Astrocyte of the spinal cord (primary cell): ENCODE measurements around the gene FAM83C.
A peak's percentile ranks its signal among the peaks of the same experiment; 100 is the strongest.
"Not testable (repeated sequence)": the region's sequence is repeated elsewhere in the genome, so short reads cannot be mapped to it uniquely, and the experiment has no call there.

Source experiments
- DNase-seq: peaks from one replicate; pipeline ENCODE4 v3.0.0; 2011; ENCODE audit warnings: low read depth, low spot score
- H3K4me3 ChIP-seq: 2 replicates; pipeline ENCODE4 v1.5.1; 2011; ENCODE audit warnings: low read depth, mild to moderate bottlenecking, low read length, moderate library complexity
- CTCF ChIP-seq: IDR thresholded peaks from 2 replicates; pipeline ENCODE4 v1.5.1; 2012; ENCODE audit warnings: low read depth, mild to moderate bottlenecking, low read length, inconsistent platforms
- in situ Hi-C: cut with HindIII; loops from 2 replicates; pipeline ENCODE4 v1.10.0; 2017; ENCODE audit warnings: low sequenced_read_pairs

Gene FAM83C

GRCh38 chr20:35319192-35319870 lies 27.1 kb upstream of the FAM83C start:
- peak; percentile 75 for DNase-seq
- in situ Hi-C loops: loop anchor here (25.0 kb wide), 1 partner anchor 118 kb away; the partner anchor contains the start of gene GDF5
- no peak overlapping the region for H3K4me3 ChIP-seq
- TF ChIP-seq CTCF: no peak

- no peak for TF ChIP-seq CTCF
- H3K4me3 ChIP-seq: no peak overlapping the region
- in situ Hi-C loops: loop anchor here (25.0 kb wide), 1 partner anchor 119 kb away; the partner anchor contains the start of gene GDF5
- peak; percentile 86 for DNase-seq
These were observed 26.4 kb upstream of the FAM83C start for GRCh38 chr20:35318502-35319157.

GRCh38 chr20:35317416-35318210 lies 25.4 kb upstream of the FAM83C start:
- no peak for TF ChIP-seq CTCF
- DNase-seq: no peak
- in situ Hi-C loops: loop anchor here (25.0 kb wide), 1 partner anchor 120 kb away; the partner anchor contains the start of gene GDF5
- H3K4me3 ChIP-seq: no peak overlapping the region

- in situ Hi-C loops: loop anchor here (25.0 kb wide), 1 partner anchor 121 kb away; the partner anchor contains the start of gene GDF5
- no peak for TF ChIP-seq CTCF
- no peak overlapping the region for H3K4me3 ChIP-seq
- no peak for DNase-seq
These were observed 23.9 kb upstream of the FAM83C start for GRCh38 chr20:35316086-35316485.

GRCh38 chr20:35315632-35316020 lies 23.4 kb upstream of the FAM83C start:
- not testable (repeated sequence) for H3K4me3 ChIP-seq, DNase-seq
- in situ Hi-C loops: loop anchor here (25.0 kb wide), 1 partner anchor 122 kb away; the partner anchor contains the start of gene GDF5

- in situ Hi-C loops: loop anchor here (25.0 kb wide), 1 partner anchor 122 kb away; the partner anchor contains the start of gene GDF5
- no peak overlapping the region for H3K4me3 ChIP-seq
- no peak for DNase-seq
- no peak for TF ChIP-seq CTCF
These were observed 22.8 kb upstream of the FAM83C start for GRCh38 chr20:35314816-35315631.
